Left ventricle myocardium superior (tissue), 1 donor: ENCODE results near the gene ADCK2. TPM values are rescaled to one million over a fixed set of nuclear protein-coding genes. Genes with fewer than 3 reads are reported as not detected.
"Not testable (repeated sequence)": the region's sequence is repeated elsewhere in the genome, so short reads cannot be mapped to it uniquely, and the experiment has no call there.

Experiments used
- ATAC-seq: fragments of 200-7000 bp; cut with Tn5 transposase; one replicate; pipeline ENCODE4 v1.9.1; 2020; ENCODE audit warnings: mild to moderate bottlenecking, moderate library complexity
- DNase-seq: peaks from one replicate; pipeline ENCODE4 v3.0.0-alpha.2; 2020
- intact Hi-C: fragments of 100-400 bp; cut with micrococcal nuclease; formaldehyde crosslinking; loops from one replicate; pipeline ENCODE4 v1.11.0; 2022
- total RNA-seq: library from RNA; stranded (reverse); fragmentation: NEBNext Ultra II Directional; extraction: Animal tissue kit (Norgen Biotek cat#: 25700); gene quantifications from one replicate; pipeline ENCODE4 v1.2.1, GENCODE V29; 2021
- donor health status: DM: no; HTN: yes; CAD: no; lungs with severe emphysema.

ADCK2 gene
- total RNA-seq, 1 donor from 2014 or later, result 10.0 TPM

- DNase-seq (no peak), ATAC-seq (no peak)
- intact Hi-C loops, result no loop called here
Observed at GRCh38 chr7:140714331-140715040, 41.7 kb downstream of the ADCK2 start.

GRCh38 chr7:140719721-140720120 is 47.0 kb downstream of the ADCK2 start:
- intact Hi-C loops, result no loop called here
- DNase-seq, result no peak
- no peak for ATAC-seq

- intact Hi-C loops, result no loop called here
- DNase-seq, result no peak
- ATAC-seq, result no peak
Observed at GRCh38 chr7:140722254-140722653, 49.5 kb downstream of the ADCK2 start.

GRCh38 chr7:140723006-140723405 is 50.3 kb downstream of the ADCK2 start:
- no peak for ATAC-seq
- no peak for DNase-seq
- intact Hi-C loops, result no loop called here

- intact Hi-C loops, result no loop called here
- DNase-seq (no peak), ATAC-seq (no peak)
Observed at GRCh38 chr7:140723574-140723973, 50.8 kb downstream of the ADCK2 start.

- ATAC-seq (no peak), DNase-seq (no peak)
- intact Hi-C loops, result no loop called here
Observed at GRCh38 chr7:140724706-140725105, 52.0 kb downstream of the ADCK2 start.

- intact Hi-C loops, result no loop called here
- ATAC-seq (no peak), DNase-seq (no peak)
Observed at GRCh38 chr7:140726281-140726680, 53.5 kb downstream of the ADCK2 start.

- intact Hi-C loops, result no loop called here
- no peak for DNase-seq
- no peak for ATAC-seq
Observed at GRCh38 chr7:140732416-140732815, 59.7 kb downstream of the ADCK2 start.

GRCh38 chr7:140734096-140734495 is 61.4 kb downstream of the ADCK2 start:
- intact Hi-C loops, result no loop called here
- DNase-seq (no peak), ATAC-seq (no peak)

- no peak for DNase-seq
- intact Hi-C loops, result no loop called here
- no peak for ATAC-seq
Observed at GRCh38 chr7:140734729-140735128, 62.0 kb downstream of the ADCK2 start.

GRCh38 chr7:140738280-140738679 is 65.5 kb downstream of the ADCK2 start:
- ATAC-seq, result no peak
- intact Hi-C loops, result no loop called here
- no peak for DNase-seq

- ATAC-seq, DNase-seq, intact Hi-C loops: not testable (repeated sequence)
Observed at GRCh38 chr7:140743255-140743654, 70.5 kb downstream of the ADCK2 start.

- ATAC-seq (peak; percentile 43), DNase-seq (no peak)
- intact Hi-C loops, result no loop called here
Observed at GRCh38 chr7:140744005-140744404, 71.3 kb downstream of the ADCK2 start.

Other genes with a start within 250 kb of the ADCK2 start
- gene MKRN1, start 193.4 kb upstream of the ADCK2 start, total RNA-seq, result 118 TPM
- 14.4 TPM for gene DENND2A, start 32.1 kb upstream of the ADCK2 start, total RNA-seq
- gene NDUFB2, start 23.8 kb downstream of the ADCK2 start, total RNA-seq, result 726 TPM